T47D (cell line): ENCODE data around the gene BEST1.
"Not testable (repeated sequence)": the region's sequence is repeated elsewhere in the genome, so short reads cannot be mapped to it uniquely, and the experiment has no call there.

Experiments
- DNase-seq, 2 experiments: peaks; one replicate each; pipeline versions ENCODE4 v3.0.0 to v3.0.0-alpha.2; 2011 to 2012; ENCODE audit warnings: low read depth in 1 of 2, low spot score in 1 of 2
- JUND ChIP-seq: IDR thresholded peaks from 2 replicates; pipeline ENCODE4 v1.6.1; 2012; ENCODE audit warnings: low read depth
- in situ Hi-C: cut with HindIII; loops from 2 replicates; pipeline ENCODE4 v1.10.0; 2016; ENCODE audit warnings: low sequenced_read_pairs, low pct_unique_long_range_greater_than_20kb

BEST1 gene

GRCh38 chr11:61994981-61995380 is 44.8 kb downstream of the BEST1 start:
- no peak for DNase-seq
- TF ChIP-seq JUND, result 0 out of 2 replicates have a peak, but pooled peaks have one; percentile 10
- in situ Hi-C loops, result no loop called here

- no peak for TF ChIP-seq JUND
- DNase-seq, result no peak
- in situ Hi-C loops, result no loop called here
Observed at GRCh38 chr11:61996933-61997332, 46.8 kb downstream of the BEST1 start.

GRCh38 chr11:61999141-61999975 is 49.2 kb downstream of the BEST1 start:
- TF ChIP-seq JUND, result no peak
- in situ Hi-C loops, result no loop called here
- DNase-seq, result peak in 1 of 2 experiments; percentile 38

GRCh38 chr11:62000539-62001446 is 50.6 kb downstream of the BEST1 start:
- TF ChIP-seq JUND, result no peak
- in situ Hi-C loops, result no loop called here
- no peak for DNase-seq

GRCh38 chr11:62001450-62002191 is 51.5 kb downstream of the BEST1 start:
- in situ Hi-C loops, result no loop called here

GRCh38 chr11:62002283-62002682 is 52.1 kb downstream of the BEST1 start:
- in situ Hi-C loops, DNase-seq: not testable (repeated sequence)

More at GRCh38 chr11:62001450-62002191, 51.5 kb downstream of the BEST1 start:
- no peak for DNase-seq
- no peak for TF ChIP-seq JUND

GRCh38 chr11:62004473-62004872 is 54.3 kb downstream of the BEST1 start:
- in situ Hi-C loops, result no loop called here
- no peak for DNase-seq
- no peak for TF ChIP-seq JUND

GRCh38 chr11:62008193-62008592 is 58.0 kb downstream of the BEST1 start:
- in situ Hi-C loops, result no loop called here
- DNase-seq, result no peak
- no peak for TF ChIP-seq JUND

- TF ChIP-seq JUND, result no peak
- in situ Hi-C loops, result no loop called here
- DNase-seq, result no peak
Observed at GRCh38 chr11:62010935-62011528, 60.9 kb downstream of the BEST1 start.

- no peak for TF ChIP-seq JUND
- no peak for DNase-seq
- in situ Hi-C loops, result no loop called here
Observed at GRCh38 chr11:62011881-62012280, 61.7 kb downstream of the BEST1 start.

GRCh38 chr11:62012451-62012831 is 62.3 kb downstream of the BEST1 start:
- DNase-seq, result no peak
- no peak for TF ChIP-seq JUND
- in situ Hi-C loops, result no loop called here
